ENCODE data around the gene NEK9.

GRCh38 chr14:75139185-75139584, 12.3 kb upstream of the NEK9 start:
- no peak for TF ChIP-seq CTCF (IDR thresholded peaks at IDR 0.05)
- no peak for TF ChIP-seq POLR2A (IDR thresholded peaks at IDR 0.05)
